ENCODE data around the gene GFOD2.
"Not testable (repeated sequence)": the region's sequence is repeated elsewhere in the genome, so short reads cannot be mapped to it uniquely, and the experiment has no call there.

The GFOD2 gene, protein sequence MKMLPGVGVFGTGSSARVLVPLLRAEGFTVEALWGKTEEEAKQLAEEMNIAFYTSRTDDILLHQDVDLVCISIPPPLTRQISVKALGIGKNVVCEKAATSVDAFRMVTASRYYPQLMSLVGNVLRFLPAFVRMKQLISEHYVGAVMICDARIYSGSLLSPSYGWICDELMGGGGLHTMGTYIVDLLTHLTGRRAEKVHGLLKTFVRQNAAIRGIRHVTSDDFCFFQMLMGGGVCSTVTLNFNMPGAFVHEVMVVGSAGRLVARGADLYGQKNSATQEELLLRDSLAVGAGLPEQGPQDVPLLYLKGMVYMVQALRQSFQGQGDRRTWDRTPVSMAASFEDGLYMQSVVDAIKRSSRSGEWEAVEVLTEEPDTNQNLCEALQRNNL

GRCh38 chr16:67719048-67719777, at the start of gene GFOD2:
TSS of gene GFOD2 (minus strand) at chr16:67719316. CDS start at chr16:67685715, 33,601 bp downstream.
- DNase-seq: peak; percentile 99 to 100

GRCh38 chr16:67767953-67768352, 48.8 kb upstream of the GFOD2 start:
- DNase-seq: no peak

DNA sequence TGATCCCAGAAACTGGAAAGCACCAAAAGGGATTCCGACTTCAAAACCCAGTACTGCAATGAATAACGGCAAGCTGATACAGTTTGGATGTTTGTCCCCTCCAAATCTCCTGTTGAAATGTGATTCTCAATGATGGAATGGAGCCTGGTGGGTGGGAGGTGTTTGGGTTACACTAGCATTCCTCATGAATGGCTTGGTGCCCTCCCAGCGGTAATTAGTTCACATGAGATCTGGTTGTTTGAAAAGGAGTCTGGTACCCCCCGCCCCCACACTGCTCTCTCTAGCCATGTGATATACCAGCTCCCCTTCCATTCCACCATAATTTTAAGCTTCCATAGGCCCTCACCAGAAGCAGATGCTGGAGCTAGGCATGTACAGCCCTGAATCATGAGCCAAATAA, 47.2 kb upstream of the GFOD2 start:
- DNase-seq: no peak

- DNase-seq: no peak
These were observed 45.1 kb upstream of the GFOD2 start for GRCh38 chr16:67764158-67764667.

DNA sequence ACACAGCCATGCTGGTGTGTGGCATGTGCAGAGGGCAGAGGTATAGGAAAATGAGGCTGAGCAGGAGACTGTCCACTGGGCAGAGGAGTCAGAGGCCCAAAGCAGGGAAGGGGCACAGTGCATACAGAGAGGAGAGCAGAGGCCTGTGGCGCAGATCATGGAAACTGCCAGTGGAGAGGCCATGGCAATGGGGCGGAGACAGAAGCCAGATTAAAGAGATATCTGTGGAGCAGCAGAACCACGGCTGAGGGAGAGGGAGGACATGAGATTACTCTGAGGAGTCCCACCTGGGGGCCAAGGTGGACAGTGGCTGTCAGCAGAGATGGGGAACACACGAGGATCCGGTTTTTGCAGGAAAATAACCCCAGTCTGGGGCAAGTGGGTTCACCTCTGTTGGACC, 44.0 kb upstream of the GFOD2 start:
- DNase-seq: no peak

DNA sequence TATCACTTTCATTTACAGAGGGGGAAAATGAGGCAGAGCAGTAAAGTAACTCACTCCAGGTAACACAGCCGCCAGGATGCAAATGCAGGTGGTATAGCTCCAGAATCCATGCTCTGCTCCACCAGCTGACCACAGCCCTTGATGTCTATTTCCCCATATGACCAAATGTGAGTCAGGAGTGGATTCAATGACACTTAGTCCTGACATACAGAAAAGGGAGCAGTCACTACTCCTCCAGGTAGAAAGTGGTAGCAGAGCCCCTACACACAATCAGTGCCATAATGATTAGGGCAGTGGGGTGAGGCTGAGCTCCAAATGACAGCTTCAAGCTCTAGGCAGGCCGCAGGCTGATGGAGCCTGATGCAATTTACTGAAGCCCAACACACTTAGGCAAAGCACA, 43.3 kb upstream of the GFOD2 start:
- no peak for DNase-seq

GRCh38 chr16:67761924-67762323, 42.8 kb upstream of the GFOD2 start:
- no peak for DNase-seq

DNA sequence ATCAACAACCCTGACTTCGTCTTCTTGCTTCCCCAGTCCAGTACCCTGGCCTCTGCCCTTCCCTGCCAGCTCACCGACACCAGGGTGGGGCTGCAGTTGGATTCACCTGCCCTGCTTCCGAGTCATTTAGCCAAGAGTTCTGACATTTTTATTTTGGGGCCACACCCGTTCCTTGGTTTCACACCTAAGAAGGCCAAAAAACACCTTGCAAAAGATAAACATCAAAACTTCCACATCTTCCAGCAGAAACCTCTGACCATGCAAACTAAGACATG, 41.8 kb upstream of the GFOD2 start:
- DNase-seq: no peak

GRCh38 chr16:67760206-67760955, 41.3 kb upstream of the GFOD2 start:
- no peak for DNase-seq

- no peak for DNase-seq
These were observed 39.9 kb upstream of the GFOD2 start for GRCh38 chr16:67758966-67759365.

DNA sequence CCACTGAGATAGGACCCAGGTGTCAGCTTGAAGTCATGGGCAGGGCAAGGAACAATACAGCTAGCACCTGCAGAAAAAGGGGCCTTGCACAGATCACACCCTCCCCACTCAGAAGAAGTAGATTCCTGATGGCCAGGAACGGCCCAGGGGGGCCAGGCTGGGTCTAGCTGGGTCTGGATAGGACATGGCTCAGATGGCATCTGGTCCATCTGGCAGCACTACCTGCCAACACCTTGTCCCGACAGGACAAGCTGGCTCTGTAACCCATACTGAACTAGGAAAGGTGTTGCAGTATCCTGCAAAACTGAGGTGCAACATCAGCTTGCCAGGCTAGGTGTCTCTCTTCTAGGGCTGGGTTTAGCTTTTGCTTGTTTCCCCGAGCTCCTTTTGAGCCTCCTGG, 38.9 kb upstream of the GFOD2 start:
- no peak for DNase-seq

- DNase-seq: no peak
These were observed 33.5 kb upstream of the GFOD2 start for GRCh38 chr16:67752641-67753040.

- not testable (repeated sequence) for DNase-seq
These were observed 32.2 kb upstream of the GFOD2 start for GRCh38 chr16:67751331-67751730.

DNA sequence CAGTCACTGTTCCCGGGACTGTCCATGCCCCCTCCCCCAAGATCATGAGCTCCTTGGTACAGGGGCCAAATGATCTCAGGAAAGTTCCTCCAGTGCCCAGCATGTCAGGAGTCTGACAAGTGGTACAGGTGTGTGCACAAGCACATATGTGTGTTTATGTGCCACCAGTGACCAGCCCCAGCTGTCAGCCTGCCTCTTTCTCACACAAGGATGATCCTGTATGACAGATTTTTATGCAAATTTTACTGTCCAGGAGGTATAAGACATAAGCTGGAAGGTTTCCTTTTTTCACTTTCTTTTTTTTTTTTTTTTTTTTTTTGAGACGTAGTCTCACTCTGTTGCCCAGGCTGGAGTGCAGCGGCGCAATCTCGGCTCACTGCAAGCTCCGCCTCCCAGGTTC, 31.4 kb upstream of the GFOD2 start:
- no peak for DNase-seq

DNA sequence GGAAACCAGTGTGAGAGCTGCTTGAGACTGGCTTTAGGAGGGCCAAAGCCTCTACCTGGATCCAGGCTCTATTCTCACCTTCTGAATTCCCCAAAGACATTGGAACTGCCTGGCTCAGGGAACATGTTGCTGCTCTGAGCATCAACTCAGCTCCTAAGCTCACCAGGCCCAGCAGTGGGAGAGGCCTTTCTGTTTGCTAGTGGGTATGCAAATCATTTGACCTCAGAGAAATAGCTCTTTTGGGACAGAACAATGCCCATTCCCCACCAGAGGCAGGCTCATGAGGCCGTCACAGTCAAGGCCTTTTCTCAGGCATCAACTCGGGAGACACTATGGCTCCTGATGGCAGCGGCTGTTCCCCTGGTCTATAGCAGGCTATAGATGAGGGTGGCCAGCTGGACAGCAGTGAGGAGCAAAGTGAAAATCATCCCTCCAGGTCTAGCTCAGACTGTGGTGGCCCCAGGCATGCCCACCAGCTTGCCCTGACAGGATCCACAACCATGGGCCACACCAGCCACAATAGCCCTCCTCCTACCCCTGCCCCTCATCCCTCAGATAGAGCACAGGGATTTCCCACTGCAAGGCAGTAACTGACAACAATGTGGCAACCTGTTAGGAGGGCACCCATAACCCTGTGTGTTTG, 30.4 kb upstream of the GFOD2 start:
- no peak for DNase-seq

- no peak for DNase-seq
These were observed 29.7 kb upstream of the GFOD2 start for GRCh38 chr16:67748834-67749233.

- no peak for DNase-seq
These were observed 27.7 kb upstream of the GFOD2 start for GRCh38 chr16:67746846-67747245.

DNA sequence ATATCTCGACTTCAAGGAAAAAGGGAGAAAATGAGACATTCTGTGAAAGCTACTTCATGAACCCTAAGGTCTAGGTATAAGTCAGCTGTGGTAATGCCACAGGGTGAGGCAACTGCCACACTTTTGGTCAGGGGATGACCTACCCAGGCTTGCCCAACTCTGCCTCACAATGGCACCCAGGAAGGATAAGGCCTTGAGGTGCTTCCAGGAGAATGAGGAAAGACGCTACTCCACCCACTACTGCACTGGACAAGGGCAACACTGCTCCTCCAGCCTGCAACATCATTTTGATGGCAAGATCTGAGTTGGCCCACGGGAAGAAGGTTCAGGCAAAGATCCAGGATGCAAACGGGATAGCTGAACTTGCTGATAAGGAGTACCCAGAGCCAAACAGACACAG, 22.0 kb upstream of the GFOD2 start:
- no peak for DNase-seq

DNA sequence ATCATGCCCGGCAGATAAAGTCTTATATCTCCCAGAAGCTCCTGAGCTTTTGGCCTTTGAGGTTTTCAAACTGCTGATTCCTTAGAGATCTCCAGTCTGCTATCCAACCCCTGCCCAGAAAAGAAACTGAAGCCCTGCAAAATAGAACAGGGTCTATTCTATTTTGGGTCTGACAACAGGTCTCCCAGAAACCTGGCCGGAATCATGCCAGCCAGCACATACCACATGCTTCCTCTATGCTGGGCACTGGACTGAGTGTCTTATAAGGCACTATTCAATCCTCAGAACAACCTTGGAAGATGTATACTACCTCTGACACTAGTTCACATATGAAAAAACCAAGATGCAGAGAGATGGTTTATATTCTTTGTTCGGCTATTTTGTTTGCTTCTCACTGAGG, 21.3 kb upstream of the GFOD2 start:
- no peak for DNase-seq

GRCh38 chr16:67736858-67737257, 17.7 kb upstream of the GFOD2 start:
- DNase-seq: no peak

- no peak for DNase-seq
These were observed 15.7 kb upstream of the GFOD2 start for GRCh38 chr16:67734731-67735201.

GRCh38 chr16:67733734-67734470, 14.8 kb upstream of the GFOD2 start:
- DNase-seq: no peak
